ENCODE results near the gene BUD13. TPM values are rescaled to one million over a fixed set of nuclear protein-coding genes. Genes with fewer than 3 reads are reported as not detected.

Gene BUD13
- total and polyA plus RNA-seq, 2 of the 13 experiments (the other 11 are each of a cell fraction or from before 2014, with no cell fraction given), result 13.3 to 25.9 TPM

DNA sequence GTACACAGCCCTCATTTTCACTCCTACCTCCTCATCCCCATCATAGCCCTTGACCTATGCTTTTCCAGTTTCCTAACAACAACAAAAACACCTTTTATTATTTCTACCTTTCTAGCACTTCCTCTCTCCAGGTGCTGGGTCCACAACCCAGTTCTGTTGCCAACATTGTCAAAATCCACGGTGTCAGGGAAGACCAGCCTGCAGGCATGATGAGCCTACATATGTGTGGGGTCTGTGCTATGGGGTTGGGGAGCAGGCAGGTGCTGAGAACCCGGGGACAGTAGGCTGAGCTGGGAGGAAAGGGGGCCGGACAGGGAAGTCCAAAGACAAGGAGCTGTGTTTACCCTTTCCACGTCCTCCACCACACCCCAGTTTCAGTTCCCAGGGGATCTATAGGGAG is 15.7 kb upstream of the BUD13 start:
- in situ Hi-C loops (cut with HindIII; ENCODE audit: extremely low pct_ligation_motif_present, low pct_unique_long_range_greater_than_20kb) (no loop called here), intact Hi-C loops (cut with micrococcal nuclease; ENCODE audit: unreplicated experiment) (no loop called here)
- Histone ChIP-seq H3K4me3 (replicated peaks in 1 of 3; ENCODE audit: insufficient read depth in 1 of 3, low read depth in 2 of 3, low read length in 3 of 3) (peak overlapping the region; percentile 79 to 90 (median 86)), H4K20me1 (ENCODE audit: insufficient read depth, low read length) (no peaks in the 10 kb centered on the region), H3K4me2 (ENCODE audit: low read depth, low read length) (peak overlapping the region; percentile 99), H3K4me1 (ENCODE audit: insufficient read depth, low read length) (peaks cover 64% of the 10 kb centered on the region), H3K79me2 (ENCODE audit: insufficient read depth, low read length) (peaks cover 35% of the 10 kb centered on the region), H2AFZ (ENCODE audit: low read length) (no peak overlapping the region), H3K27ac (ENCODE audit: extremely low read length, insufficient read depth, low read length) (peak overlapping the region; percentile 61), H3K9me3 (ENCODE audit: low read length) (no peaks in the 10 kb centered on the region), H3K9ac (ENCODE audit: insufficient read depth, low read depth, low read length) (peak overlapping the region; percentile 84; the same call in 1 of the 2 replicates), H3K36me3 (replicated peaks in 1 of 2; ENCODE audit: control insufficient read depth in 1 of 2, insufficient read depth in 2 of 2, low read length in 2 of 2) (peaks cover 13 to 32% of the 10 kb centered on the region in 2 experiments), H3K27me3 (ENCODE audit: control insufficient read depth in 1 of 2, insufficient read depth in 2 of 2, low read length in 2 of 2) (no peaks in the 10 kb centered on the region; a peak in 1 of 5 replicates)
- ATAC-seq (no peak), FAIRE-seq (no peak), DNase-seq (ENCODE audit: low spot score) (no peak)
- POLR2A ChIA-PET, result interaction anchor here (1.0 to 17.3 kb wide), 9 partner anchors 13 to 310 kb away, joined by 3 to 1365 read pairs (median 6); partner anchors contain the start of genes APOA1, APOA4, APOC3 and BUD13
- no TSS peak for BruUV-seq (replicated peaks)
- CTCF ChIA-PET (ENCODE audit: low intra/inter-chr PET ratio, low total read pairs), result no interaction called here
- WGBS (ENCODE audit: low lambda C conversion rate), result 2% methylated on average over 4 of the region's 4 CpGs
- TF ChIP-seq, protein P1, sequence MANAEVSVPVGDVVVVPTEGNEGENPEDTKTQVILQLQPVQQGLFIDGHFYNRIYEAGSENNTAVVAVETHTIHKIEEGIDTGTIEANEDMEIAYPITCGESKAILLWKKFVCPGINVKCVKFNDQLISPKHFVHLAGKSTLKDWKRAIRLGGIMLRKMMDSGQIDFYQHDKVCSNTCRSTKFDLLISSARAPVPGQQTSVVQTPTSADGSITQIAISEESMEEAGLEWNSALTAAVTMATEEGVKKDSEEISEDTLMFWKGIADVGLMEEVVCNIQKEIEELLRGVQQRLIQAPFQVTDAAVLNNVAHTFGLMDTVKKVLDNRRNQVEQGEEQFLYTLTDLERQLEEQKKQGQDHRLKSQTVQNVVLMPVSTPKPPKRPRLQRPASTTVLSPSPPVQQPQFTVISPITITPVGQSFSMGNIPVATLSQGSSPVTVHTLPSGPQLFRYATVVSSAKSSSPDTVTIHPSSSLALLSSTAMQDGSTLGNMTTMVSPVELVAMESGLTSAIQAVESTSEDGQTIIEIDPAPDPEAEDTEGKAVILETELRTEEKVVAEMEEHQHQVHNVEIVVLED (CRISPR knock-in tag; IDR thresholded peaks at IDR 0.05; ENCODE audit: borderline replicate concordance), result no peak
- TF ChIP-seq ZNF747 (CRISPR knock-in tag; IDR thresholded peaks at IDR 0.05; ENCODE audit: borderline replicate concordance) (0 out of 2 replicates have a peak, but pooled peaks have one; percentile 35), ISL2 (CRISPR knock-in tag; IDR thresholded peaks at IDR 0.05) (no peak), ZGPAT (CRISPR knock-in tag; IDR thresholded peaks at IDR 0.05) (no peak), BORCS8-MEF2B (CRISPR knock-in tag; IDR thresholded peaks at IDR 0.05) (0 out of 2 replicates have a peak, but pooled peaks have one; percentile 2), ATF7-NPFF (CRISPR knock-in tag; IDR thresholded peaks at IDR 0.05; ENCODE audit: low read depth) (no peak), ZNF746 (CRISPR knock-in tag; IDR thresholded peaks at IDR 0.05) (no peak), ZNF282 (IDR thresholded peaks at IDR 0.05; ENCODE audit: partially characterized antibody) (no peak), NKX3-1 (CRISPR knock-in tag; IDR thresholded peaks at IDR 0.05) (no peak), XBP1 (CRISPR knock-in tag; IDR thresholded peaks at IDR 0.05) (no peak), RFX5 (IDR thresholded peaks at IDR 0.05; ENCODE audit: low read depth, low read length) (no peak), DZIP1 (CRISPR knock-in tag; IDR thresholded peaks at IDR 0.05) (no peak), THYN1 (CRISPR knock-in tag; IDR thresholded peaks at IDR 0.05; ENCODE audit: borderline replicate concordance, low read depth) (no peak), ETV5 (CRISPR knock-in tag; IDR thresholded peaks at IDR 0.05; ENCODE audit: borderline replicate concordance) (no peak), ZNF224 (CRISPR knock-in tag; IDR thresholded peaks at IDR 0.05) (no peak), EEA1 (CRISPR knock-in tag; IDR thresholded peaks at IDR 0.05; ENCODE audit: borderline replicate concordance) (no peak)

All from HepG2 (cell line).